Stimulated activated CD8-positive, alpha-beta memory T cell treated with anti-CD3 and anti-CD28 coated beads, Interleukin-12 subunit alpha, Interleukin-12 subunit beta, amount 100 ng/mL, for 4 hours (primary cell): Measurements from ENCODE around the gene SIGMAR1.

Source experiments
- DNase-seq: peaks from one replicate; pipeline ENCODE4 v3.0.0-alpha.2; 2020; ENCODE audit warnings: low read depth

Gene SIGMAR1

GRCh38 chr9:34630402-34631154, 7.0 kb downstream of the SIGMAR1 start:
- DNase-seq = no peak

DNA sequence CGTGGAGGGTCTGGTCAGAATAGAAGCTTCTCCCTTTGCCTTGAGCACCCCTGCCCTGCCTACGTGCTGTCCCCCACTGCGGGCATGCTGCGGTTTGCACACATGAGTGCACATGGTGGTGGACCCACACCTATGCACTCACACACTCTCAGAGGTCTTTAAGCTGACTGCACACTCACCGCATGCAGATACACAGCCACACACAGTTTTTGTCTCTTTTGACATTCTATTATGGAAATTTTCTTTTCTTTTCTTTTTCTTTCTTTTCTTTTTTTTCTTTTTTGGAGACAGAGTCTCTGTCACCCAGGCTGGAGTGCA, 8.1 kb downstream of the SIGMAR1 start:
- DNase-seq = no peak

DNA sequence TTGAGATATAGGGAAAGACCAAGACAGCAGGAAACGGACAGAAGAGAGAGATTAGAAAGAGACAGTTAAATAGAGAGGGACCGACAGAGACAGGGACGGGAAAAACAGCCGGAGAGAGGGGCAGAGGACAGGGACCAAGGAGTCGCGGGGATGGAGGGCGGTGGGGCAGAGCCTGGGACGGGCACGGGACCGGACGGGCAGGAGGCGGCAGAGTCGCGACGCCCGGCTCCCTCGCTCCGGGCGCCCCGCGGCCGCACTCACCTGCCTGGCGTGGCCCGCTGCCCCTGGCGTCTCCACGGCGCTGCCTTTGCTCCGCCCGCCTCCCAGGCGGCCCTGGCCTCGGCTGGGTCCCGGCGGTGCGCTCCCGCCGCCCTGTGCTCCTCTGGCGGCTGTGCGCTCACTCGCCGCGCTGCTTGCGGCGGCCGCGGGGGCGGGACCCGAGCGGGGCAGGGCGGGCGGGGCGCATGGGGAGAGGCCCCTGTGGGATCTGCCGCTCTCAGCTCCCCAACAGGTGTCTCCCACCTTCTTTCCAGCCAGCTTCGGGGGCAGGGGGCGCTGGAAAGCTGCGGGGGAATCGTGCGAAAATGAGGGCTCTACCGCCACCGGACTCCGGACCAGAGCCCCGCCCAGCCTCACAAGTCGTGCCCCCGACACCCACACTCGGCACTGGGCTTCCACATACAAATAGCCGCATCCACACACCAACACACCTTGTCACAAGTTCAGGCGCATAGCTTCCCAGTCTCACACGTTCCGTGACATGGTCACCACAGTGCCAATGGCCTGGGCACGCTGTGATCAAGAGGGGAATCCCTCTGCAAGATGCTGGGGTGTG, 8.7 kb downstream of the SIGMAR1 start, which contains the start of gene ARID3C:
TSS of gene ARID3C (minus strand) at position 411 of the 835 bp plus-strand sequence. CDS start 1,052 bp downstream, outside the sequence.
- DNase-seq = peak; percentile 37

- DNase-seq = no peak
Observed at GRCh38 chr9:34627716-34628655, 9.6 kb downstream of the SIGMAR1 start.

DNA sequence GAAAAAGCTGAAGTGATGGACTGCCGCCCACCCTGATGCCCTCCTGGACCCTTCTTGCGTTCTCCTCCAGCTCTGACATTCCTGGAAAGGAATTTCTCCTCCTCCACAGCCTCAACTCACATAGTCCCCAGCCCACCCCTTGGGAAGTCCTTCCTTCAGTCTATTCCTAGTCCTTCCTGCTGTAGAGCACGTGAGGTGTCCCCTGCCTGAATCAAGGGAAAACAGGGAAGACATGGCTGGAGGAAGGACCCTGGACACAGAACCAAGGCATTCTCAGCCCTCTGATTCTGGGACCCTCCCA, 12.5 kb downstream of the SIGMAR1 start:
- DNase-seq = no peak

DNA sequence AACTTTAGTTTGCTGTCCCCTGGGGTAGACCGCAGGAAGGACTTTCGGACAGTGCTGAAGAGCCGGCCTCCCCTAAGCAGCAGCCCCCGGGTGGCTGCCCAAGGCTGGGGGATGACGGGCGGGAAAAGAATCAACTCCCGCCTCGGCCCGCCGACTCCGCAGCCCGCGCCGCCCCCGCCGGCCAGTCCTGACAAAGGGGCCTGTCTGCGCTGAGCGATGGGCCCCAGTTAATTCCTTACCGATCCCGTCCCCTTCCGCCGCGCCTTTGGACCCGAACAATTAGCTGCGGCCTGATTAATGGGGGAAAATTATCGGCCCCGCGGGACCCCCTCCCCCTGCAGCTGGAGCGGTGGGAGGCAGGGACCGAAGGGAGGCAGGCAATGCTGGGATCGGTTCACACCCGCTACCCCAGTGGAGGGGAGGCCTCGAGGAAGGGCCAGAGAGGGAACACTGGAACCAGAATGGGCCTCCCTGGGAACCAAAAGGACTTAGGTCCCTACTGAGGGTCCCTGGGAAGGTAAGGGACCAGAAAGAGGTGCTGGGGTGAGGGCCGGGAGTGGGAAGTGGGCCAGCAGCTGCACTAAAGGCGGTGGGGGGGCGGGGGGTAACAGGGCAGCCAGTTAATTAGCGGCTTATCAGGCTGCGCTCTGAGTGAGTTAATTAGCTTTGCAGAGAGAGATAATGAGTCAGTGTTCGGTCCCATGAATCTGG, 13.0 kb downstream of the SIGMAR1 start:
- no peak for DNase-seq

GRCh38 chr9:34623374-34624235, 14.0 kb downstream of the SIGMAR1 start:
- no peak for DNase-seq

- peak; percentile 75 for DNase-seq
Observed at GRCh38 chr9:34620061-34620994, 17.3 kb downstream of the SIGMAR1 start, which contains the start of gene DCTN3. DCTN3 (minus strand) TSS chr9:34620495; CDS start chr9:34620464, 31 bp downstream.

- DNase-seq = no peak
Observed at GRCh38 chr9:34615132-34615531, 22.5 kb downstream of the SIGMAR1 start.

DNA sequence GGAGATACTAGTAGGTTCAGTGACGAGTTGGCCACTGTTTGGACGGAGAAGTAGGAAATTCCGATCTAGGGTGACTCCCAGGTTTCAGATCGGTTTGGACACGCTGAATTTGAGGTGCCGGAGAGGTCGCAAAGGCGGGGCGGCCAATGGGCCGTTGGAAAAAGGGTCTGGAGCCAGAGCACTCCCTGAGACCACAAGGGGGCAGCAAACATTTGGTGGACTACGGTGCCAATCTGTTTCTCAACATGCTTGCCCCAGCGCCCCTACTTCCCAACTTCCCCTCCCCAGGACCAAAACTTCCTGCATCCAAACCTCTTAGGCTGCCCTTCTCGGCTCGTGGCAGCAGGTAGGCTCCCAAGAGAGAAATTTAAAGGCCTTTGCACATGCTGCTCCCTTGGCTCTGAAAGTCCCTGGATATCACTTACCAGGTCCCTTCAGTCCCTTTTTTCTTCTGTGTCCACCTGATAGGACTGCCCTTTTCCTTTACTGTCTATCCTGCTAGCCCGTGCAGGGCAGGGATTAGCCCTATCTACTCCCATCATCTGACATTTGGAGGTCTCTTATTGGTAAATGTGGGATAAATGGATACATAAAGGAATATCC, 24.7 kb downstream of the SIGMAR1 start:
- DNase-seq = peak; percentile 39

DNA sequence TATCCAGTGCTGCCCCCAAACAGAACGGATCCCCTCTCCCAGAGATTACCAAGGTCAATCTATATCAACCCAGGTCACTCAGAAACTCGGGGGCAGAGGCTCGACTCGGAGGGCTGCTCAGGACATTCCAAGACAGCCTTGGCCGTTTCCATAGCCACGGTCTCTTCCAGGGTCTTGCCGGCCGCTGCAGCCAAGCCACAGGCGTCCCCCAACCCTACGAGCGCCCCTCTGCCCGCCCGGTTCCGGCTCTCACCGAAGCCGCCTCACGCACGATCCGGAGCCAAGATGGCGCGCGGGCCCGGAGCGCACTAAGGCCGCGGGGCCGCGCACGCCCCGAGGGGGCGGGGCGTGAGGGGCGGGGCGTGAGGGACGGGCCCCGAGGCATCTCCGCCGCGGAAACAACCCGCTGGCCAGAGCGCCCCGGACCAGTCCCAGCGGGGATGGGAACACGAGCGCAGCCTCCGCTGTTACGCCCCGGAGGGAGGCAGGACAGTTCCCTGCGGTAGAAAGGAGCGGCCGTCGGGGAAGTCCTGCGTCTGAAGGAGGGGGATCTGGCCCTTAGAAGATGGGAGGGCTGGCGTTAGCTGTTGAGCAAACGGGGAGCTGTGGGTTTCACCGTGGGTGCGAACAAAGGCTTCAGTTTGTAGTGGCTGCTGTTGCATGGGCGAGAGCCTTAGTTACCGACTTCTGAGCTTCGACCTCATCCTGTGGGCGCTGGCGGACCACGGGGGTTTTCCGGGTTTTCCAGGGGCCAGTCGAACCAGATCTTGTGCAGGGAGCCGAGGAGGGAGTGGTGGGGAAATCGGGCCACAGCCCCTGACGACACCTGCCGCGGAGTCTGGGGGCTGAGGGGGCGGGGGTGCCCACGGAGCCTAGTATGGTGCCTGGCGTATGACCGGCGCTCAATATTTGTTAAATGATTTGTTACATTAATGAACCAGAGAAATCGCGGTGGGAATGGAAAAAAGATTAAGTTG, 25.5 kb downstream of the SIGMAR1 start, which contains the start of gene RPP25L:
TSS of gene RPP25L (minus strand) at position 287 of the 977 bp plus-strand sequence. CDS start 801 bp downstream, outside the sequence.
- DNase-seq = peak; percentile 75

DNA sequence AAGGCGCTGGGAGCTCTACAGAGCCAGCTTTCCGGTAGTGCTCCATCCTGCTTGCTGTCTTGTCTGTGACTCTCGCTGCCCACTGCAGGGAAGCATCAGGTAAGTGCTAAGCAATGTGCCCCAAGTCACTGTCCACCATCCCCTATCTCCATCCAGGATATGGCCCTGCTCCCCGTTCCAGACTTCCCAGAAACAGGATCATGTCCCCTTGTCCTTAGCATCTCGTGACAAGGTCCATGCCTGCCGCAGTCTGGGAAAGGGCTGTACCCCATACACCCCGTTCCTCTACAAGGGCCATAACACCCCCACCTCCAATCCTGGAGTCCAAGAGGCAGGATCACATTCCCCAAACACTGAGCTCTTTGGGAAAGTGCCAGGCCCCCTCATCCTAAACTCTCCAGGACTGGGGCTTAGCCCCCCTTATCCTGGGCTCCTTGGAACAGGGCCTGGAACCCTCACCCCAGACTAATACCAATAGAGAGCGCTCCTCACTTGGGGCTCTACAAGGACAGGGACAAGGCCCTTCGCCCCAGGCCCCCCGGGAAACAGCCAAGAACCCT, 26.3 kb downstream of the SIGMAR1 start:
- DNase-seq = no peak

GRCh38 chr9:34610434-34611206, 27.0 kb downstream of the SIGMAR1 start:
- no peak for DNase-seq

GRCh38 chr9:34607331-34607730, 30.3 kb downstream of the SIGMAR1 start:
- no peak for DNase-seq

- no peak for DNase-seq
Observed at GRCh38 chr9:34606905-34607304, 30.7 kb downstream of the SIGMAR1 start.

GRCh38 chr9:34606190-34606589, 31.4 kb downstream of the SIGMAR1 start:
- no peak for DNase-seq
